Natural killer cell (primary cell): ENCODE results near the gene ALK. TPM values are rescaled to one million over a fixed set of nuclear protein-coding genes. Genes with fewer than 3 reads are reported as not detected.

Experiments used
- ATAC-seq, 3 donors: fragments of 150-1000 bp in 2 of 3; fragments of 200-7000 bp in 1 of 3; cut with Tn5 transposase; 1 replicate in 1 of 3; 2 replicates in 2 of 3; pipeline ENCODE4 v1.10.0; 2021; ENCODE audit warnings: mild to moderate bottlenecking in 2 of 3, moderate library complexity in 2 of 3
- DNase-seq, 2 donors: peaks; one replicate each; pipeline versions ENCODE4 v3.0.0 to v3.0.0-alpha.2; 2013 to 2021; ENCODE audit warnings: mixed read lengths in 1 of 2
- H3K27ac ChIP-seq: one replicate; pipeline ENCODE4 v1.5.1; 2013; ENCODE audit warnings: mild to moderate bottlenecking, low read length
- H3K27me3 ChIP-seq: one replicate; pipeline ENCODE4 v1.6.1; 2013; ENCODE audit warnings: low read length; ENCODE audit not compliant: control insufficient read depth, insufficient read depth
- H3K36me3 ChIP-seq: one replicate; pipeline ENCODE4 v1.6.1; 2013; ENCODE audit warnings: low read length; ENCODE audit not compliant: control insufficient read depth, insufficient read depth
- H3K4me1 ChIP-seq: one replicate; pipeline ENCODE4 v1.6.1; 2013; ENCODE audit warnings: low read length; ENCODE audit not compliant: control insufficient read depth, insufficient read depth
- H3K4me3 ChIP-seq: one replicate; pipeline ENCODE4 v1.5.1; 2013; ENCODE audit warnings: low read length
- H3K9me3 ChIP-seq: one replicate; pipeline ENCODE4 v1.6.1; 2013; ENCODE audit warnings: low read length; ENCODE audit not compliant: control insufficient read depth, insufficient read depth
- H3K27ac Mint-ChIP-seq, 2 donors: one replicate each; pipeline ENCODE4 v1.8.0; 2022; ENCODE audit warnings: mild to moderate bottlenecking in 2 of 2, mixed read lengths in 2 of 2, moderate library complexity in 1 of 2
- H3K27me3 Mint-ChIP-seq, 2 donors: one replicate each; pipeline ENCODE4 v1.8.0; 2022; ENCODE audit warnings: low read depth in 2 of 2, mixed read lengths in 2 of 2
- H3K36me3 Mint-ChIP-seq: one replicate; pipeline ENCODE4 v1.8.0; 2022; ENCODE audit warnings: mixed read lengths
- H3K4me1 Mint-ChIP-seq, 2 donors: one replicate each; pipeline ENCODE4 v1.8.0; 2022; ENCODE audit warnings: mixed read lengths in 2 of 2
- H3K4me3 Mint-ChIP-seq: one replicate; pipeline ENCODE4 v1.8.0; 2022; ENCODE audit warnings: mild to moderate bottlenecking, moderate library complexity, mixed read lengths
- H3K9me3 Mint-ChIP-seq, 2 donors: one replicate each; pipeline ENCODE4 v1.8.0; 2022; ENCODE audit warnings: mixed read lengths in 2 of 2
- WGBS: methylation state at CpG from one replicate; pipeline ENCODE4 v1.1.7; 2013; ENCODE audit warnings: missing lambda C conversion rate; ENCODE audit not compliant: insufficient coverage; 5-methylcytosine and 5-hydroxymethylcytosine counted together
- intact Hi-C: fragments of 100-400 bp; cut with micrococcal nuclease; formaldehyde crosslinking; loops from one replicate; pipeline ENCODE4 v1.14.2; 2022
- total RNA-seq, 4 donors: library from RNA; stranded (reverse); fragments of 120-200 nt in 1 of 4; gene quantifications; one replicate each; pipeline versions ENCODE4 v1.2.3 to v1.2.4, GENCODE V29; 2013 to 2022
- TF ChIP-seq, protein P1 (sequence below): fragments of 200-600 bp; IDR thresholded peaks from one replicate; pipeline ENCODE4 v1.8.0; 2022; ENCODE audit warnings: antibody characterized with exemption

The ALK gene
- total RNA-seq, 3 donors from 2014 or later (not counting 1 experiment from before 2014, with no cell fraction given): not detected

DNA sequence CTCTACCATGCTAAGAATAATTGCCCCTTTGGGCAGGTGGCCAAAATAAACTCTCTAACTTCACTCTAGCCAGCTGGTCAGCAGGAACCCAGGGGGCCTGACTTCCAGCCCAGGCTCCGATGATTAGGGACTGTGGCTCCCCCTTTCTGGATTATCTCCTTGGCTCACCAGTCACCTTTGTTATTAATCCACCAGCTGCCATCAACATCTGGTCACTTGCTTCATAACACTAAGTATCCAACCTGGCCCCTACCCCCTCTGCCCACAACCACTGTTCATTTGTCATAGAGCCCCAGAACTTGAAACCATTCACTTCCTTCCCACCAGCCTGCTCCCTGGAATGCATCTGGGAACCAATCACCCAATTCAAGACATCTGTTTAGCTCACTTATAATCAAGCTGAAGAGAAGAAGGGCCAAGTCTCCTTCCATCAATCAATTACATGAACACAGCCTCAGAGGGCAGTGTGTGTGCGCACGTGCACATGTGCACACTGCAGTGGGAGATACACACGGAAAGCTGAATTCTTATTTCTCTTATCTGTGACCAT, 215.1 kb downstream of the ALK start:
- H3K4me3 Mint-ChIP-seq: no peak overlapping the region
- no peak for ATAC-seq
- Histone ChIP-seq H3K4me1 (no peaks in the 10 kb centered on the region), H3K9me3 (no peaks in the 10 kb centered on the region), H3K27ac (no peak overlapping the region), H3K36me3 (no peaks in the 10 kb centered on the region), H3K27me3 (no peaks in the 10 kb centered on the region), H3K4me3 (no peak overlapping the region)
- no peaks in the 10 kb centered on the region for H3K36me3 Mint-ChIP-seq
- H3K4me1 Mint-ChIP-seq: peaks cover 4 to 6% of the 10 kb centered on the region in 2 donors
- DNase-seq: no peak
- WGBS: 96% methylated on average over 4 of the region's 4 CpGs
- H3K27me3 Mint-ChIP-seq: peaks cover 0 to 7% of the 10 kb centered on the region in 2 donors
- no peaks in the 10 kb centered on the region for H3K9me3 Mint-ChIP-seq
- no peak overlapping the region for H3K27ac Mint-ChIP-seq
- intact Hi-C loops: no loop called here
- TF ChIP-seq, protein P1, sequence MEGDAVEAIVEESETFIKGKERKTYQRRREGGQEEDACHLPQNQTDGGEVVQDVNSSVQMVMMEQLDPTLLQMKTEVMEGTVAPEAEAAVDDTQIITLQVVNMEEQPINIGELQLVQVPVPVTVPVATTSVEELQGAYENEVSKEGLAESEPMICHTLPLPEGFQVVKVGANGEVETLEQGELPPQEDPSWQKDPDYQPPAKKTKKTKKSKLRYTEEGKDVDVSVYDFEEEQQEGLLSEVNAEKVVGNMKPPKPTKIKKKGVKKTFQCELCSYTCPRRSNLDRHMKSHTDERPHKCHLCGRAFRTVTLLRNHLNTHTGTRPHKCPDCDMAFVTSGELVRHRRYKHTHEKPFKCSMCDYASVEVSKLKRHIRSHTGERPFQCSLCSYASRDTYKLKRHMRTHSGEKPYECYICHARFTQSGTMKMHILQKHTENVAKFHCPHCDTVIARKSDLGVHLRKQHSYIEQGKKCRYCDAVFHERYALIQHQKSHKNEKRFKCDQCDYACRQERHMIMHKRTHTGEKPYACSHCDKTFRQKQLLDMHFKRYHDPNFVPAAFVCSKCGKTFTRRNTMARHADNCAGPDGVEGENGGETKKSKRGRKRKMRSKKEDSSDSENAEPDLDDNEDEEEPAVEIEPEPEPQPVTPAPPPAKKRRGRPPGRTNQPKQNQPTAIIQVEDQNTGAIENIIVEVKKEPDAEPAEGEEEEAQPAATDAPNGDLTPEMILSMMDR: no peak

DNA sequence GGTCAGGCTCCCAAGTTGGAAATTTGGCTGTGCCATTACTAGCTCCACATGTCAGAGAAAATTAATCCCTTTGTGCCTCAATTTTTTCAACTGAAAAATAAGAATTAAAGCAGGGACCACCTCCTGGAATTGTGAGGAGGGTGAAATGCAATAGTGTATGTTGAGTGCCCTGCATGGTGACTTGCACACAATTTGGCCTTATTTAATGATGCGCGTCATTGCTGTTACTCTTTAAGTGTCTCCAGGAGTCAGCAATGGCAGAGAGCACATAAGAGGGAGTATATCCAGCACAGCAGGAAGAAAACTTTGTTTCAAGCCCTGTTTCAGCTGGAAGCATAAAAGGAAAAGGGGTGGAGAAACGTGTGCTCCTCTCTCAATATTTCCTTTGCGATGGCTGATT, 215.8 kb downstream of the ALK start:
- Mint-ChIP-seq H3K27ac (no peak overlapping the region), H3K4me1 (peaks cover 4 to 6% of the 10 kb centered on the region in 2 donors), H3K36me3 (no peaks in the 10 kb centered on the region), H3K27me3 (peaks cover 0 to 7% of the 10 kb centered on the region in 2 donors), H3K9me3 (no peaks in the 10 kb centered on the region), H3K4me3 (no peak overlapping the region)
- no peak for ATAC-seq
- intact Hi-C loops: no loop called here
- H3K27ac ChIP-seq: no peak overlapping the region
- no peaks in the 10 kb centered on the region for H3K27me3 ChIP-seq
- DNase-seq: no peak
- TF ChIP-seq, protein P1: no peak
- no peak overlapping the region for H3K4me3 ChIP-seq
- WGBS: 86% methylated on average over 4 of the region's 4 CpGs
- H3K9me3 ChIP-seq: no peaks in the 10 kb centered on the region
- H3K4me1 ChIP-seq: no peaks in the 10 kb centered on the region
- H3K36me3 ChIP-seq: no peaks in the 10 kb centered on the region

DNA sequence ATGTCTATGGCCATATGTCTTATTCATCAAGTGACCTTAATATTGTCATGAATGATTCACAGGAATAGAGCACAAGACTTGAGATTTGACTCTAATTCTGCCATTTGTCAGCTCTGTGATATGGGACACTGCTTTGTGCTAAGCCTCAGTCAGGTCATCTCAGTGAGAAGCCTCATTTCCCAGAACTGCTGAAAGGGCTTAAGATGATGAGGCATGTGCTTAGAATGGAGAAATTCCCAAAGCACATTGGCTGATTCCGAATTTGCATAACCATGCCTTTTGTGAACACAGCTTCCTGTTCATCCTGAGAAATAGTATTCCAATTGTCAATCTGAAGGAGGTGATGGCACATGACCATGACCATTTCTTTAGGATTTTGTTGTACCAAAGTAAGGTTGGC, 218.1 kb downstream of the ALK start:
- no peaks in the 10 kb centered on the region for H3K4me1 ChIP-seq
- H3K4me3 Mint-ChIP-seq: no peak overlapping the region
- no peaks in the 10 kb centered on the region for H3K27me3 ChIP-seq
- H3K36me3 ChIP-seq: no peaks in the 10 kb centered on the region
- DNase-seq (no peak), ATAC-seq (no peak)
- no peak overlapping the region for H3K4me3 ChIP-seq
- intact Hi-C loops: no loop called here
- no peaks in the 10 kb centered on the region for H3K9me3 Mint-ChIP-seq
- TF ChIP-seq, protein P1: no peak
- 77% methylated on average over 1 of the region's 1 CpG for WGBS
- peaks cover 4 to 6% of the 10 kb centered on the region in 2 donors for H3K4me1 Mint-ChIP-seq
- H3K9me3 ChIP-seq: no peaks in the 10 kb centered on the region
- peaks cover 0 to 7% of the 10 kb centered on the region in 2 donors for H3K27me3 Mint-ChIP-seq
- no peaks in the 10 kb centered on the region for H3K36me3 Mint-ChIP-seq
- no peak overlapping the region for H3K27ac Mint-ChIP-seq
- H3K27ac ChIP-seq: no peak overlapping the region

DNA sequence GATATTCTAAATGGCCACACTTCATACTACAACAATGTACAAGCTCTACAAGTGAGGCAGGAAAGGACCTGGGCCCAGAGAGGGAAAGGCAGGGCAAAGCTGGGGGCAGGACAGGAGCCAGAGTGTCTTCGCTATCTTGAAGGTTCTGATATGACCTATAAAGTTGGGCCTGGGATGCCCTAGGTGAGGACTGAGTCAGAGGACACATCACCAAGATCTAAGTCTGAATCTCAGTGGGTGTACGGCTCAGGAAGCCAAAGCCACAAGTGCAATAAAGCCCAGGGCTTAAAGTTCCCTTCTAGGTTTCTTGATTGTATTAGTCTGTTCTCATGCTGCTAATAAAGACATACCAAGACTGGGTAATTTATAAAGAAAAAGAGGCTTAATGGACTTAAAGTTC, 219.1 kb downstream of the ALK start:
- WGBS: 54% methylated on average over 2 of the region's 2 CpGs
- Histone ChIP-seq H3K27me3 (no peaks in the 10 kb centered on the region), H3K4me3 (no peak overlapping the region), H3K9me3 (no peaks in the 10 kb centered on the region), H3K36me3 (no peaks in the 10 kb centered on the region), H3K4me1 (no peaks in the 10 kb centered on the region), H3K27ac (no peak overlapping the region)
- intact Hi-C loops: no loop called here
- no peak for ATAC-seq
- H3K4me1 Mint-ChIP-seq: peaks cover 4 to 6% of the 10 kb centered on the region in 2 donors
- H3K4me3 Mint-ChIP-seq: no peak overlapping the region
- H3K27ac Mint-ChIP-seq: no peak overlapping the region
- H3K9me3 Mint-ChIP-seq: no peaks in the 10 kb centered on the region
- no peaks in the 10 kb centered on the region for H3K36me3 Mint-ChIP-seq
- TF ChIP-seq, protein P1: no peak
- H3K27me3 Mint-ChIP-seq: peaks cover 0 to 7% of the 10 kb centered on the region in 2 donors
- DNase-seq: no peak
